HFF-Myc (cell line): ENCODE data around the gene PCNX3.

Source experiments
- DNase-seq: peaks from one replicate; pipeline ENCODE4 v3.0.0-alpha.2; 2011; ENCODE audit warnings: low read depth; ENCODE audit errors: extremely low read depth
- H3K4me3 ChIP-seq: replicated peaks from 2 replicates; pipeline ENCODE4 v1.5.1; 2011; ENCODE audit warnings: low read depth, mild to moderate bottlenecking, control low read depth, low read length
- TF ChIP-seq, protein P1 (sequence below): IDR thresholded peaks from 2 replicates; pipeline ENCODE4 v1.5.1; 2012; ENCODE audit warnings: mild to moderate bottlenecking, low read depth, low read length, control low read depth; ENCODE audit errors: missing control alignments

Gene PCNX3

DNA sequence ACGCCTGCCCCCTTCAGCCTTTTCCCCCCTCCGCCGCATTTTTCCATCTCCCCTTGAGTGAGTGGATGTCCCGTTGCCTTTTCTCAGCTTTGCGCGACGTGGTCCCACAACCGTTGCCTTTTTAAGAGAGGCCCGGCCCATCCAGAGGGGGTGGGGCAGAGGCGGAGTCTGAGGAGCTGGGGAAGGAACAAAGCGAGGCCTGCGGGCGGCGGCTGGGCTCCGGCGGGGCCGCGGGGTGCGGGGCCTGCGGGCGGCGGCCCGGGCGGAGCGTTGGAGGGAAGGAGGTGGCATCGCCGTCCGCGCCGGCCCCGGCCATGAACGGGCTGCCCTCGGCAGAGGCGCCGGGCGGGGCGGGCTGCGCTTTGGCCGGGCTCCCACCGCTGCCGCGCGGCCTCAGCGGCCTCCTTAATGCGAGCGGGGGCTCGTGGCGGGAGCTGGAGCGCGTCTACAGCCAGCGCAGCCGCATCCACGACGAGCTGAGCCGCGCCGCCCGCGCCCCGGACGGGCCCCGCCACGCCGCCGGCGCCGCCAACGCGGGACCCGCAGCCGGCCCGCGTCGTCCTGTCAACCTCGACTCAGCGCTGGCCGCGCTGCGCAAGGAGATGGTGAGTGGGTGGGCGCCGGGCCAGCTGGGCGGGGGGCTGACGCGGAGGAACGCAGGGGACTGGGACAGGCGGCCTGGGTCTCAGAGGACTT, 43.1 kb upstream of the PCNX3 start, which contains the start of gene FAM89B:
Gene FAM89B (plus strand): TSS at position 183 of the 696 bp plus-strand sequence. CDS start 132 bp downstream, at position 315.
- no peak for DNase-seq
- H3K4me3 ChIP-seq, result peak within 1 kb of the TSS; percentile 85
- TF ChIP-seq, protein P1, sequence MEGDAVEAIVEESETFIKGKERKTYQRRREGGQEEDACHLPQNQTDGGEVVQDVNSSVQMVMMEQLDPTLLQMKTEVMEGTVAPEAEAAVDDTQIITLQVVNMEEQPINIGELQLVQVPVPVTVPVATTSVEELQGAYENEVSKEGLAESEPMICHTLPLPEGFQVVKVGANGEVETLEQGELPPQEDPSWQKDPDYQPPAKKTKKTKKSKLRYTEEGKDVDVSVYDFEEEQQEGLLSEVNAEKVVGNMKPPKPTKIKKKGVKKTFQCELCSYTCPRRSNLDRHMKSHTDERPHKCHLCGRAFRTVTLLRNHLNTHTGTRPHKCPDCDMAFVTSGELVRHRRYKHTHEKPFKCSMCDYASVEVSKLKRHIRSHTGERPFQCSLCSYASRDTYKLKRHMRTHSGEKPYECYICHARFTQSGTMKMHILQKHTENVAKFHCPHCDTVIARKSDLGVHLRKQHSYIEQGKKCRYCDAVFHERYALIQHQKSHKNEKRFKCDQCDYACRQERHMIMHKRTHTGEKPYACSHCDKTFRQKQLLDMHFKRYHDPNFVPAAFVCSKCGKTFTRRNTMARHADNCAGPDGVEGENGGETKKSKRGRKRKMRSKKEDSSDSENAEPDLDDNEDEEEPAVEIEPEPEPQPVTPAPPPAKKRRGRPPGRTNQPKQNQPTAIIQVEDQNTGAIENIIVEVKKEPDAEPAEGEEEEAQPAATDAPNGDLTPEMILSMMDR, result no peak

DNA sequence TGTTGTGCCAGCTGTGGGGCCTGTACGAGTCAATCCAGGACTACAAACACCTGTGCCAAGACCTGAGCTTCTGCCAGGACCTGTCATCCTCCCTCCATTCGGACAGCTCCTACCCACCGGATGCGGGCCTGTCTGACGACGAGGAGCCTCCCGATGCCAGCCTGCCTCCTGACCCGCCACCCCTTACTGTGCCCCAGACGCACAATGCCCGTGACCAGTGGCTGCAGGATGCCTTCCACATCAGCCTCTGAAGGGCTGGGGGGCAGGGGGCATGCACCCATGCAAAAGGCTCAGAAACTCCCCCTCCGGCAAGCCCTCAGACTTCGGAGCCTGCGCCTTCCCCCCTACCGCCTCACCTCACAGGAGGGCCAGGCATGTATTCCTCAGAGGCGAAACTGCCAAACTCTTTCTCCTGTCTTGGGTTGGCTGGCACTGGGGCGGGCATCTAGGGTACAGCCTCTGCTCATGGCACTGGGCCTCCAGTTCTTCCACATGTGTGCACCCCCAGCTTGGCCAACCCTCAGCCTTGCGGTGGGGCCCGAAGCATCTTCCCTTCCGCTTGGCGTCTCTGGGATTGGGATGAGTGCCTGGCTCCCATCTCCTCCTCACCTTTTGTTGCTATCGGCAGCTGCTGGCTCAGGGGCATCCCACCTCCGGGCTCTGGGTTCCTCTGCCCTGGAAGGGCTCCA, 42.0 kb upstream of the PCNX3 start:
- TF ChIP-seq, protein P1, result no peak
- no peak for DNase-seq
- peak overlapping the region; percentile 85 for H3K4me3 ChIP-seq

DNA sequence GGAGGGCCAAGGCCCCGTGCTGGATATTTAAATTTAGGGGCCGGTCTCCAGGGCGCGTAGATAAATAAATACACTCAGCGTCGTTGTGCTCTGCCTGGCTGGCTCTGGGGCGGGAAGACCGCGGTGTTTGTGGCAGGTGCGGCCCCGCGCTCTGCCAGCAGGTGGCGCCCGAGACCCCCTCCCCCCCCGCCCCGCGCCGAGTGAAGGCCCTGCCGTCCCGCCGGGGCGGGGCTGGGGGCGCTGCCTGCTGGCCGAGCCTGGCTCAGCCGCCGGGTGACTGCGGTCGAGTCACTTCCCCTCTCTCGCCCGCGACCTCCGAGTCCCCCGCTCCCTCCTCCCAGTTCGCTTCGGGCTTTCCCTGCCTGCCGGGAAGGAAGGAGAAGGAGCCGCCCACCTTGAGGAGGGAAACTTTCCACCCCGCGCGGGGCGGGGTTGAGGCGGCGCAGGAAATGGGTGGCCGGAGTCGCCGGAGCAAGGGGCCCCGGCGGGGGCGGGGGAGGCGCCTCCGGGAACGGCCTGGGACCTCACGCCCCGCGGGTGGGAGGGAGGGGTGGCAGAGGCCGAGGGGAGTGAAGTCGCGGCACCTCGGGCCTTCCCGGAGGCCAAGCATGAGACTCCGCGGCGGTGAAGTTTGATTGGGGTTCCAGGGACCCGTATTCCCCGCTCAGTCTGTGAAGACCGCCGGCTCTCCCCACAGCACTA, 41.3 kb upstream of the PCNX3 start:
- peak overlapping the region; percentile 85 for H3K4me3 ChIP-seq
- DNase-seq, result peak; percentile 79
- TF ChIP-seq, protein P1, result peak; percentile 47

DNA sequence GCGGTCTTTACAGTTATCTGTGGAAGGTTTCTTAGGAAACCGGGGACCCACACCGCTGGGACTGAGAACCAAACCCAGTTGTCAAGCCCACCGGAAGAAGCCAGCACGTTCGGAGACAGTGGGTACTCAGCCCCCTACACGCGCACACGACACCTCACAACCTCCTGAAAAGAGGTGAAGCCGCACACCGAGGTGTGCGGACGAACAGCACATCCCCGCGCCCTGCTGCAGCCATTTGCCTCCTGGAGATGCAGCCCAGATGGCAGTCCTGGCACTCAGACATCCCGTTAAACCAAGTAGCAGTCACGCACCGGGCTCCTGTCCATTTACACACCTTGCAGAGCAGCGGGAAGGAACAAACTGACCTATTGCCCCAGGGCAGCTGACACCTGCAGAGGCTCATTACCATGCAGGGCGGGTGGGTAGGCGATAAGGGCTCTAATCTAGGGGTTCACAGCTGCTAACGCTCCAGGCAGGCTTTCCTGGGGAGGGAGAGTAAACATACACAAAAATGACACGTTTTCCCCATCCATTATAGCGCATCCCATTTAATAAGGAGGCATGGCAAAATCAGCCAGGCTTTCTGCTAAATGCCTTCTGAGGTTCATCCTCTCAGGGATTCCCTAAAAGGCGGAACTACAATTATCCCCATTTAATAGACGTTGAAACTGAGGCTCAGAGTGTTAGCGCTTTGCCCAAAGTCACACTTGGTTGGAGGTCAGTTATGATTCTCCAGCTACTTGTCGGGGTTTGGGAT, 40.6 kb upstream of the PCNX3 start:
- DNase-seq, result no peak
- peak overlapping the region; percentile 56 for H3K4me3 ChIP-seq
- TF ChIP-seq, protein P1, result no peak

DNA sequence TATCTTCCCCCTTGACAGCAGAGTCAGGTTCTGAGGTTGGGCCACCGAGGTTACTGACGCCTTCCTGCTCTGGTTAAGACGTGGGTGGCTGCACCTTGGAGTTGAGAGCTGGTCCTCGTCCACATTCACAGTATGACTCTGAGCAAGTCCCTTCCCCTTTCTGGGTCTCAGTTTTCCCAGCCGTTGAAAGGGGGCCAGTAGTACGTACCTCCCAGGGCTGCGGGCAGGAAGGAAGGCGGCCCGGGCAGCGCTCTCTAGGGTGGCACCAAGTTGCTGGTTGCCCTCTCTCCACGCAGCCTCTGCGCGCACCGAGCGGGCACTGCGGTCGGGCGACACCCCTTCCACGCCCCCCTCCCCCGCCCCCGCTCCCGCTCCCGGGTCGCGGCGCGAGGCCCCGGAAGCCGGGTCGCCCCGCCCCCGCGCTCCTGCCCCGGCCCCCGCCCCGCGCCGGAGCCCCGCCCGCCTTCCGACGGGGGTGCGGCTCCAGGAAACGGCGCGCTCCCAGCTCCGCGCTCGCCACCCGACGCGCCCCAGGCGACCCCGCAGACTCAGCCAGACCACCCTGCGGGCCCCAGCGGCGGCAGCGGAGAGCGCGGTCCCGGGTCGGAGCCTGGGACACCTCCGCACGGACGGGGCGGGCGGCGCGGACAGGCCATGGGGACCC, 39.9 kb upstream of the PCNX3 start, which contains the start of gene EHBP1L1:
Gene EHBP1L1 (plus strand): TSS at position 486 of the 664 bp plus-strand sequence. CDS start 250 bp downstream, outside the sequence.
- no peak for DNase-seq
- TF ChIP-seq, protein P1, result no peak

More for the DNA sequence above, 39.9 kb upstream of the PCNX3 start, which contains the start of gene EHBP1L1:
- peak within 1 kb of the TSS; percentile 56 for H3K4me3 ChIP-seq
